HCT116 (cell line): Measurements from ENCODE around the gene THSD8.

ENCODE experiments used
- CTCF ChIP-seq, 3 experiments: fragments of 200-600 bp in 1 of 3; sonication (generic) in 1 of 3; IDR thresholded peaks in 2 of 3; conservative IDR thresholded peaks in 1 of 3; 2 replicates each; pipeline ENCODE4 v1.5.1; 2012 to 2017; ENCODE audit warnings: low read depth in 2 of 3, low read length in 2 of 3, antibody characterized with exemption in 1 of 3, borderline replicate concordance in 1 of 3, control low read depth in 1 of 3, mild to moderate bottlenecking in 1 of 3, mixed read lengths in 1 of 3, mixed run types in 1 of 3, moderate library complexity in 1 of 3; ENCODE audit not compliant: insufficient read depth in 1 of 3
- EGR1 ChIP-seq: IDR thresholded peaks from 2 replicates; pipeline ENCODE4 v1.6.1; 2012; ENCODE audit warnings: low read depth
- EZH2 ChIP-seq: fragments of 200-600 bp; sonication (generic); IDR thresholded peaks from 2 replicates; pipeline ENCODE4 v1.6.1; 2017; ENCODE audit warnings: antibody characterized with exemption, mixed run types
- EZH2phosphoT487 ChIP-seq: fragments of 200-600 bp; IDR thresholded peaks from 2 replicates; pipeline ENCODE4 v1.6.1; 2018; ENCODE audit warnings: antibody characterized with exemption, borderline replicate concordance
- POLR2A ChIP-seq: IDR thresholded peaks from 2 replicates; pipeline ENCODE4 v1.7.0; 2011; ENCODE audit warnings: borderline replicate concordance; ENCODE audit not compliant: insufficient read depth, insufficient read length; ENCODE audit errors: extremely low read depth
- POLR2AphosphoS5 ChIP-seq: IDR thresholded peaks from 2 replicates; pipeline ENCODE4 v1.6.1; 2011; ENCODE audit warnings: mild to moderate bottlenecking, low read depth, low read length, moderate library complexity
- REST ChIP-seq: IDR thresholded peaks from 2 replicates; pipeline ENCODE4 v1.6.1; 2012; ENCODE audit warnings: low read depth
- SIN3A ChIP-seq: IDR thresholded peaks from 2 replicates; pipeline ENCODE4 v1.6.1; 2012; ENCODE audit warnings: low read depth
- YY1 ChIP-seq: IDR thresholded peaks from 2 replicates; pipeline ENCODE4 v1.6.1; 2011; ENCODE audit warnings: low read length, low read depth, moderate library complexity, mild to moderate bottlenecking; ENCODE audit not compliant: insufficient replicate concordance; ENCODE audit errors: extremely low read depth

- TF ChIP-seq POLR2A (peak; percentile 0), EZH2 (no peak), CTCF (IDR thresholded peaks at IDR 0.05 in 2 of 3, conservative IDR thresholded peaks at IDR 0.05 in 1 of 3; ENCODE audit: borderline replicate concordance in 1 of 3, insufficient read depth in 1 of 3, low read depth in 2 of 3, low read length in 2 of 3) (peak in 2 of 3 experiments; percentile 93 to 94; a peak in 4 of 6 replicates), EGR1 (no peak), EZH2phosphoT487 (no peak), YY1 (no peak), POLR2AphosphoS5 (peak; percentile 59), SIN3A (no peak), REST (no peak)
Observed at GRCh38 chr19:12796146-12797071, 5.5 kb upstream of the THSD8 start.
